ENCODE measurements around the gene FUT3. TPM values are rescaled to one million over a fixed set of nuclear protein-coding genes. Genes with fewer than 3 reads are reported as not detected.
A peak's percentile ranks its signal among the peaks of the same experiment; 100 is the strongest.
"Not testable (repeated sequence)": the region's sequence is repeated elsewhere in the genome, so short reads cannot be mapped to it uniquely, and the experiment has no call there.

Gene FUT3
- total and polyA plus RNA-seq, 9 of the 15 experiments (the other 6 are each of a cell fraction or from before 2014, with no cell fraction given), result 0.09 TPM; not detected in 8

GRCh38 chr19:5857203-5858081, 6.2 kb upstream of the FUT3 start (continued):
- TF ChIP-seq CUX1 (CRISPR knock-in tag; IDR thresholded peaks at IDR 0.05), result no peak
- TF ChIP-seq IFI16 (CRISPR knock-in tag; IDR thresholded peaks at IDR 0.05), result no peak

DNA sequence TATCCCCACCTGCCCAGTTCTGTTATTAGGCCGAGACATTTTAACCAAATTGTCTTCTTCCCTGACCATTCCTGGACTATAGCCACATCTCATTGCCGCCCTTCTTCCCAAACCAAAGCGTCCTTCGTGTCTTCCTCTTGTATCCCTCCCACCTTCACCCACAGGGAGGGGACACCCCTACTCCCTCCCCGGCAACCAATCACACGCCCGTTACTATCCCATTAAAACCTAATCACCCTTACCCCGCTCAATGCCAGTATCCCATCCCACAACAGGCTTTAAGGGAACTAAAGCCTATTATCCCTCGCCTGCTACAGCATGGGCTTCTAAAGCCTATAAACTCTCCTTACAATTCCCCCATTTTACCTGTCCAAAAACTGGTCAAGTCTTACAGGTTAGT, 3.9 kb upstream of the FUT3 start:
- H2AFZ ChIP-seq (ENCODE audit: low read depth, low read length); H3K9me1 ChIP-seq (ENCODE audit: control insufficient read depth, insufficient read depth, low read length); H3K36me3 ChIP-seq (ENCODE audit: control insufficient read depth, insufficient read depth, low read length); H3K9ac ChIP-seq (ENCODE audit: insufficient read depth in 1 of 2, low read depth in 2 of 2, low read length in 2 of 2); POLR2A ChIA-PET; intact Hi-C loops (cut with micrococcal nuclease); H3K4me1 ChIP-seq (replicated peaks in 1 of 2; ENCODE audit: control insufficient read depth in 2 of 2, insufficient read depth in 2 of 2, low read length in 2 of 2); in situ Hi-C loops (cut with MboI); BruUV-seq (replicated peaks); H3K4me3 ChIP-seq; H3K79me2 ChIP-seq (ENCODE audit: control insufficient read depth, insufficient read depth, low read length); CTCF ChIA-PET (ENCODE audit: low intra/inter-chr PET ratio); H3K4me2 ChIP-seq (ENCODE audit: insufficient read depth, low read length); H3K9me3 ChIP-seq (replicated peaks; ENCODE audit: control insufficient read depth, insufficient read depth, low read depth, low read length); FAIRE-seq; H3K27ac ChIP-seq (ENCODE audit: extremely low read depth, low read depth, low read length); ATAC-seq; H4K20me1 ChIP-seq (replicated peaks; ENCODE audit: control insufficient read depth, insufficient read depth, low read length): not testable (repeated sequence)
- DNase-seq (ENCODE audit: extremely low read depth in 1 of 4, low spot score in 3 of 4), result peak in 1 of 4 experiments; percentile 5
- 11% methylated on average over 9 of the region's 9 CpGs for WGBS (ENCODE audit: insufficient coverage, low coverage, missing lambda C conversion rate)
- H3K27me3 ChIP-seq (ENCODE audit: control insufficient read depth in 2 of 2, insufficient read depth in 2 of 2, low read length in 2 of 2), result peaks cover 32 to 65% of the 10 kb centered on the region in 2 experiments

GRCh38 chr19:5854121-5854520, 2.9 kb upstream of the FUT3 start:
- H3K27ac ChIP-seq (ENCODE audit: extremely low read depth, low read depth, low read length); POLR2A ChIA-PET; BruUV-seq (replicated peaks); DNase-seq (ENCODE audit: extremely low read depth in 1 of 4, low spot score in 3 of 4); in situ Hi-C loops (cut with MboI); H3K9ac ChIP-seq (ENCODE audit: insufficient read depth in 1 of 2, low read depth in 2 of 2, low read length in 2 of 2); H3K9me3 ChIP-seq (replicated peaks; ENCODE audit: control insufficient read depth, insufficient read depth, low read depth, low read length); ATAC-seq; H3K36me3 ChIP-seq (ENCODE audit: control insufficient read depth, insufficient read depth, low read length); H3K79me2 ChIP-seq (ENCODE audit: control insufficient read depth, insufficient read depth, low read length); H3K4me2 ChIP-seq (ENCODE audit: insufficient read depth, low read length); H3K4me1 ChIP-seq (replicated peaks in 1 of 2; ENCODE audit: control insufficient read depth in 2 of 2, insufficient read depth in 2 of 2, low read length in 2 of 2); H4K20me1 ChIP-seq (replicated peaks; ENCODE audit: control insufficient read depth, insufficient read depth, low read length); H3K4me3 ChIP-seq; intact Hi-C loops (cut with micrococcal nuclease); FAIRE-seq; CTCF ChIA-PET (ENCODE audit: low intra/inter-chr PET ratio); H3K9me1 ChIP-seq (ENCODE audit: control insufficient read depth, insufficient read depth, low read length); H2AFZ ChIP-seq (ENCODE audit: low read depth, low read length): not testable (repeated sequence)
- peaks cover 32 to 61% of the 10 kb centered on the region in 2 experiments for H3K27me3 ChIP-seq (ENCODE audit: control insufficient read depth in 2 of 2, insufficient read depth in 2 of 2, low read length in 2 of 2)
- 7% methylated on average over 10 of the region's 10 CpGs for WGBS (ENCODE audit: insufficient coverage, low coverage, missing lambda C conversion rate)

Data from K562 (cell line).